ENCODE results near the gene NDUFA11.

NDUFA11 gene

DNA sequence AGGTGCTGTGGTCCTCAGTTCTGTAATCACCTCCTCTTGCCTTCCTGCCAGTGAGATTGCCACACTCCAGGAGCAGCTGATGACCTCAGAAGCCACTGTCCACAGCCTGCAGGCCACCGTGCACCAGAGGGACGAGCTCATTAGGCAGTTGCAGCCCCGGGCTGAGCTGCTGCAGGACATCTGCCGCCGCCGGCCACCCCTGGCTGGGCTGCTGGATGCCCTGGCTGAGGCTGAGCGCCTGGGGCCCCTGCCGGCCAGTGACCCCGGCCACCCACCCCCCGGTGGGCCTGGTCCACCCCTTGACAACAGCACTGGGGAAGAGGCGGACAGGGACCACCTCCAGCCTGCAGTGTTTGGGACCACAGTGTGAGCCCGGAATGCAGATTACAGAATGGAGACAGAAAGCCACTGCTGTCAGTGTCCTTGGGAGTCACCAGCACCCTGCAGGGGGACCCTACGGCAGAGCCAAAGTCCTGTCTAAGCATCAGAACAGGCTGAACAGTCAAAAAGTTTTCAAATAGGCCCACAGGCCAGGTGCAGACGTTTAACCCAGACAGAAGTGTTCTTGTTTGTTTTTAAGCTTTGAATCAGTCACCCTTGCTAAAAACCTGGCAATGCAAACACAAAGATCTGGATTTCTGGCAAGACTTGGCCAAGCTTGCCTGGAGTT lies 5.3 kb upstream of the NDUFA11 start:
- no peak for DNase-seq (ENCODE audit: low read depth in 2 of 2)

DNA sequence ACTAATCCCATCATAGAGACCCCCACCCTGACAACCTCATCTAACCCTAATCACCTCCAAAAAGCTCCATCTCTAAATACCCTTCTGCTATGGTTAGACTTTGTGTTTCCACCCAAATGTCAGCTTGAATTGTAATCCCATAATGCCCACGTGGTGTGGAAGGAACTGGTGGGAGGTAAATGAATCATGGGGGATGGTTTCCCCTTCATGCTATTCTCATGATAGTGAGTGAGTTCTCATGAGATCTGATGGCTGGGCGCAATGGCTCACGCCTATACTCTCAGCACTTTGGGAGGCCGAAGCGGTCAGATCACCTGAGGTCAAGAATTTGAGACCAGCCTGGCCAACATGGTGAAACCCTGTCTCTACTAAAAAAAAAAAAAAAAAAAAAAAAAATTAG lies 3.7 kb upstream of the NDUFA11 start:
- DNase-seq (ENCODE audit: low read depth in 2 of 2), result no peak

DNA sequence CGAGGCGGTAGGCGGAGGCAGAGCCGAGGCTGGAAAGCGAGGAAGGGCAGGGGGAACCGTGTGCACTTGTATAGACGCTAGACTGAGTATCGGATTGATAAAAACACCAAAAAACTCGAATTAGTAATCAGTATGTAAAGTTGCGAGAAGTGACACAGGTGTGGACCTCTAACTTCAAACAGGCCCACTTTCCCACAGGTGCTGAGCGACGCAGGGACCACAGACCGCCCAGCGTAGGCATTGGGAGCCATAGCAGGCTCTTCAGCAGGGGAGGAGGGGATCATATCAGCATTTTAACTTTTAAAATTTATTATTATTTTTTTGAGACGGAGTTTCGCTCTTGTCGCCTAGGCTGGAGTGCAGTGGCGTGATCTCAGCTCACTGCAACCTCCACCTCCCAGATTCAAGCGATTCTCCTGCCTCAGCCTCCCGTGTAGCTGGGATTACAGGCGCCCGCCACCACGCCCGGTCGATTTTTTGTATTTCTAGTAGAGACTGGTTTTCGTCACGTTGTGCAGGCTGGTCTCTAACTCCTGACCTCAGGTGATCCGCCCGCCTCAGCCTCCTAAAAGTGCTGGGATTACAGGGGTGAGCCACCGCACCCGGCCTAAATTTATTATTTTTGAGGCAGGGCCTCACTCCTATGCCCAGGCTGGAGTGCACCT lies 1.7 kb upstream of the NDUFA11 start:
- DNase-seq (ENCODE audit: low read depth in 2 of 2), result no peak

DNA sequence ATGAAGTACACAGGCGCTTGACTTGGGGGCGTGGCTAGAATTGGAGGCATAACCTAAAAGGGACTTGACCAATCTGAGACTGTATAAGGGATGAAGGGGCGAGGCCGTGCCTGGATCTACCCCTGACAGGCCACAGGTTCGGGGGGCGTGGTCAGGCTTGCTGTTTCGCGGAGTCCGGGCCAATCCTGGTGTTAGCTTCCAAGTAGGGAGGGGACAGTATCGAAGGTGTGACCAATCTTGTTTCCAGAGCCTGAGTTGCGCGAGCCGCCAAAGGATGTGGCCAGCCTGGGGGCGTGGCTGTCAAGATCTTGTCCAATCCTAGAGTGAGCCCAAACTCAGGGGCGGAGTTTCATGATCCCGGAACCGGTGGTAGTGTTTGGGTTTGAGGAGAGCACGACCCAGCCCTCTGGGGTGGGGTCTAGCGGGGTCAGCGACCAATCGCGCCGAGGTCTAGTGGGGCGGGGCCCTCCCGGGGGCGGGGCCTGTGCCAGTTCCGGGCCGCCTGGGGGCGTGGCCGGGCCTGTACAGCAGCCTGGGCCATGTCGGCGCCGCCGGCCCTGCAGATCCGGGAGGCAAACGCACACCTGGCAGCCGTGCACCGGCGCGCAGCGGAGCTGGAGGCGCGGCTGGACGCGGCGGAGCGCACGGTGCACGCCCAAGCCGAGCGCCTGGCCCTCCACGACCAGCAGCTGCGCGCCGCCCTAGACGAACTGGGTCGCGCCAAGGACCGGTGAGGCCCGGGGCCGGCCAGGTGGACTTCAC lies 943 bp upstream of the NDUFA11 start, which contains the start of gene VMAC:
VMAC (plus strand) TSS at position 521 of the 762 bp plus-strand sequence; CDS start at position 540, 19 bp downstream.
- peak; percentile 99 for DNase-seq (ENCODE audit: low read depth in 2 of 2)

DNA sequence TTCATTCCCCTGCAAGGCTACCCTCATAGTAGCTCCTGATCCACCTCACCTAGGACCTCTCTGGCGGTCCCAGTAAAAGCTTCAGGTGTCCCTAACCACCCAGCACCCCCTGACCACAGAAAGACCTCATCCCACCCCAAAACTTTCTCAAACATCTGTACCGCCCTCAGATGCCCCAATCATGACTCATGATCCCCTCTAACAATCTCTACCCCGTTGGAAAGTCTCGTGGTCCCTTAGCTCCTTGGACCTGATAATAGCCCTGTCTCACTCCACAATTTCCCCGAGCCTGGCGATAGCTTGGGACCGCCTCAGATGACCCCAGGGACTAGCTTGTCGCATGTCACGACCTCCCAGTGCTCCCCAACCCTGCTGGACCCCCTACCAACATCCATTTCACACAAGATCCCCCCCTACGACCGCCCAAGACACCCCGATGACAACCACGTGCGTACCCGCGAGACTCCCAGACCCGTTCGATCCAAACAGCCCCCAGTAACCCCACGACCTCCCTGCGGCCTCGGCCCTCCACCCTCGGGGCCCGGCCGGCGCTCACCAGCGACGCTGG lies 450 bp downstream of the NDUFA11 start:
- DNase-seq (ENCODE audit: low read depth in 2 of 2), result no peak

DNA sequence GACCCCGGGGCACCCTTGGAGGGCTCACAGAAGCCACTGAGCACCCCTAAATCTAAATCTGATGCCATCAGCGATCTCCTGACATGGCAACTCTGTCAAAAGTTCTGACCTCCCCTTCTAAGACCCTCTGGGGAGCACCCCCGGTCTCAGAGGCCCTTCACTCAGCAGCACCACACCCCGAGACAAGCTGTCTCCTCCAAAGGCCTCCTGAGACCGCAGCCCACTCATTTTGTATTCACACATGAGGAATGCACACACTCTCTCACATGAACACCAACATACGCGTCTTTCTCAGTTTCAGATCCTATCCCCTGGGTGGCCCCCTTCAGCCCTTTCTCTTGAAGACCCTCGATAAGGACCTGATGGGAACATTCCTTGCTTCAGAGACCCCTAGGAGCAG lies 2.6 kb downstream of the NDUFA11 start:
- no peak for DNase-seq (ENCODE audit: low read depth in 2 of 2)

DNA sequence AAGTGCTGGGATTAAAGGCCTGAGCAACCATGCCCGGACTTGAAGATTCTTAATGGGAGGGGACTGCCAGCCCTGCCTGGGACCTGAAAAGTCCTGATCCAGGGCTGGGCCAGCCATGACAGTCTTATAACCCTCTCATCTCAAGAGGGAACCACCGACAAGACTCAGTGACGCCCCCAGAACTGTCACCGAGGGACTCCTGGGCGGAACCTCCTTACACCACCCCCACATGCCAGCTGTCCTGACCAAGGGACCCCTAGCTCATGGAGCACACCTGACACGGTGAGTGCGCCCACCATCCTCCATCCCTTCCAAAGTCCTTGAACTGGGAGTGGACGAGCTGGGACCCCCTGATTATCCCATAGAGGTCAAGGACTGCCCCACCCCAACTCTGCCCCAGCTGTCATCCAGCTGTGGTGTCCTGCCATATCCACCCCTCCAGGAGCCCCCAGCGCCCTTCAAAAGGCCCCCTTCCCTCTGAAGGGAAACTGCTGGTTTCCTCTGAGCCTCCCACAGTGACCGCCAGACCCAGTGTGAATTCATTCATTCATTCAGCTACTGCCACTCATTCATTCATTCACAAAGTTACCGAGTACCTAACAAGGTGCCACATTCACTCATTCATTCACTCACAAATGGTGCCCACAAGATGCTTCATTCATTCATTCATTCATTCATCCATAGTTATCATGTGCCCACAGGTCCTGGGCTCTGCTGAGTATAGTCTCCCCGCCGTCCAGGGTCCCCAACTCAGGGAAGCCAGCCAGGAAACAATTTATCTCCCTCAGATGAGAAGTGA lies 3.7 kb downstream of the NDUFA11 start:
- DNase-seq (ENCODE audit: low read depth in 2 of 2), result no peak

DNA sequence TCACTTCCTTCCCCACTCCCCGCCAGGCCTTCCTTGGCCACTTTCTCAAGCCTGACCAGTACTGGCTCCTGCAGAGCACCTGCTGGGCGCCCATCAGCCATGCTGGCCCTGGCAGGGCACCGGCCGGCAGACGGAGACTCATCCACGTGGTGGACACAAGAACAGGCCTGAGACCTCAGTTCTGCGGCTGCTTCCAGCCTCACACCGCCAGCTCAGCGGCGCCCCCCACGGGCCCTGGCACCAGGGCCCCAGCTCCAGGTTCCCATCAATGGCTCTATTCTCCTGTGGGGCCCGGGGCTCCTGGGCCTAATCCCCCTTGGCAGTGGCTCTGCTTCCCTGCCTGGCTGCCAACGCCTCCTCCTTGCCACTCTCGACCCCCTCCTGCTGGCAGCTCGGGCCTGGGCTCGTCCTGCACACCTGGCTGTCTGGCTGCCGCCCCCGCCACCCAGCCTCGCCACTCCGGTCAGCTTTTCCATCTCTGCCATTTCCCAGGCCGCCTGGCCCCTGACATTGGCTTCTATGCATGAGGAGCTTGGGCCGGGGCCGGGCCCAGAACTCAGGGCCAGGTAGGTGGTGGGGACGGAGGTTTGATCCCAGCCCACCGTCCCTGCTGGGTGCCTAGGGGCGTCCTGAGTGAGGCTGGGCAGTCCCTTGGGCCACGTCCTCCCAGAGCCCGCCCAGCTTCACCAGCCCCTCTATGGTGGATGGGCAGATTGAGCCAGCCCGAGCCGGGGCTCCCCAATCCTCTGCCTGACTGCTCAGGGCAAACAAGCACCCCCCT lies 6.2 kb downstream of the NDUFA11 start:
- no peak for DNase-seq (ENCODE audit: low read depth in 2 of 2)

DNA sequence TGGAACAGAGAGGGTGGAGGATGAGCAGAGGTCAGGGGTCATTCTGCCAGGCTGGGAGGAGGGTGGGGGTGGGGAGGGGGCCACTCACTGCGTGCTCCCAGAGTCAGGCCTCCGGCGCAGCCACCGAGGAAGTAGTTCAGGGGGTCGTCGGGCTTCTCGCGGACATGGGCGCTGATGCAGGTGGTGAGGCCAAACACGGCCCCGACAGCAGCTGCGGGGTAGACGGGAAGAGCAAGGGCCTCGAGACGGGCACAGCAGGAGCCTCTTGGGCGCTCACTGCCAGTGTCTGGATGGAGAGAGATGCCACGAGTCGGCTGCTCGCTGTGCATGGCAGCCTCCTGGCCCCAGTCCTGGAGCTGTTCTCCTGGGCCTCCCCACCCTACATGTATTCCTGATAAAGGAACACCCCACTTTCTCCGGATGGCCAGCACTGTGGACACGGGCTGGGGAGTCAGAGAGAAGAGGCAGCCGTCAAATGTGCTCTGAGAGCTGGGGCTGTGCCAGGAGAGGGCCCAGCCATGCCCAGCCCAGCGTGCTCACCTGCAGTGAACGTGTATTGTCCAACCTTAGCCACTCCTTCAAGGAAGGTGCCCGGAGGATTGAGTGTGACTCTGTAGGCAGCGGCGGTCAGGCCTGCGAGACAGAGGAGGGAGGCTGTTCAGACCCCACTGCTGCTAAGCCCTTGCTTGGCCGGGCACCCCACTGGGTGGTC lies 7.1 kb downstream of the NDUFA11 start:
- DNase-seq (ENCODE audit: low read depth in 2 of 2), result no peak

DNA sequence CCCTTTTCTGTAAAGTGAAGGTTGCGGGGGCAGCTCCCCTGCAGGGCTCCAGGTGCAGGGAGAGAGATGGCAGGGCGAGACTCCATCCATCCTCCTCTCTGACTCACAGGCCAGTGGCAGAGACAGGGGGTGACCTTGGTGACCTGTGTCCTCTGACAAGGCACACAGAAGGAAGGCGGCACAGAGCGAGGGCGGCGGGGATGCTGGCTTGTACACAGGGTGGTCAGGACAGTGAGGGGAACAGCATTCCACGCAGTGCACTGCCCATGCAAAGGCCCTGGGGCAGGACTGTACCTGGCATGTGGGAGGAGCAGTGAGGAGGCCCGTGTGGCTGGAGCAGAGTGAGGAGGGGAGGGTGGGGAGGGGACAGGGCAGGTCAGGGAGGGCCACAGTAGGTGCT lies 7.7 kb downstream of the NDUFA11 start:
- DNase-seq (ENCODE audit: low read depth in 2 of 2), result no peak

DNA sequence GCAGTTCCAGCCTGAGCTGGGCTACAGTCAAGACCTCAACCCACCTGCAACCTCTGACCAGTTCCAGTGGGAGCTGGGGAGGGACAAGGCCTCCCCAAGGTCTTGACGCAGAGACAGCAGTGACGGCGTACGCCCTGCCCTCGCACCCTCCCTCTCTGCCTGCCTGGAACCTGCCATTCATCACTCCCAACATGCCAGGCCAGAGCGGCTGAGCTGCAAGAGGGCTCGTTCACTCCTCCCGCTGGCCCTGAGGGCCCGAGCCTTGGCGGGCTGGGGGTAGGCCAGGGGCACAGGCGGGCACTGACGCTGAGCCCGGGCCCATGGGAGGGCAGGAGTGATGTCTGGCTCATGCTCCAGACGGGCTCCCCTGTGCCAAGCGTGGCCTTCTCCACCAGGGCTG lies 8.2 kb downstream of the NDUFA11 start:
- no peak for DNase-seq (ENCODE audit: low read depth in 2 of 2)

DNA sequence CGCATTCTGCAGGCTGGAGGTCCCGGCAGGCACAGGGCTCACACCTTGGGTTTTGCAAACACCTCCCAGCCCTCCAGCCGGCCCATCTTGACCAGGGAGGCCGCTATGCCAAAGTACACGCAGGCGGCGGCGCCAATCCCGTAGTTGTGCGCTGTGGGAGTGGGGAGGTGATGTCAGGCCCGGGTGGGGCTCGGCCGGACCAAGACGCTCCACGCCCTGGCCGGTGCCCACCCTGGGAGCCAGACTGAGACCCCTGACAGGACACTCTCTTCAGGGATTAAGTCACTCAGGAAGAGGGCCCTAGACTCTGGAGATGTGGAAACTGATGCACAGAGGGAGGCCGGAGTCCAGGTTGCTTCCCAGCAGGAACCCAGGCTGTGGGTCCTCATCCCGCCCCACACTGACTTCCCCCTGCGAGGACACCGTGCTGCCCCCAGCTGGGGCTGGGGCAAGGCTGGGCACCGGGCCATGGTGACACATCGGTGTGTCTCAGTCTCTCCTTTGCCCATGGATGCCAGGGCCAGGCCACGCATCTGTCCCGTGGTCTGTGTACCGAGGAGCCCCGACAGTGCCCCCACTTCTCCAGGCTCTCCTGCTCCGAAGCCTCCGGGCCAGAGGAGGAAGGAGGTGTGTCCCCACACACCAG lies 8.8 kb downstream of the NDUFA11 start:
- DNase-seq (ENCODE audit: low read depth in 2 of 2), result no peak

DNA sequence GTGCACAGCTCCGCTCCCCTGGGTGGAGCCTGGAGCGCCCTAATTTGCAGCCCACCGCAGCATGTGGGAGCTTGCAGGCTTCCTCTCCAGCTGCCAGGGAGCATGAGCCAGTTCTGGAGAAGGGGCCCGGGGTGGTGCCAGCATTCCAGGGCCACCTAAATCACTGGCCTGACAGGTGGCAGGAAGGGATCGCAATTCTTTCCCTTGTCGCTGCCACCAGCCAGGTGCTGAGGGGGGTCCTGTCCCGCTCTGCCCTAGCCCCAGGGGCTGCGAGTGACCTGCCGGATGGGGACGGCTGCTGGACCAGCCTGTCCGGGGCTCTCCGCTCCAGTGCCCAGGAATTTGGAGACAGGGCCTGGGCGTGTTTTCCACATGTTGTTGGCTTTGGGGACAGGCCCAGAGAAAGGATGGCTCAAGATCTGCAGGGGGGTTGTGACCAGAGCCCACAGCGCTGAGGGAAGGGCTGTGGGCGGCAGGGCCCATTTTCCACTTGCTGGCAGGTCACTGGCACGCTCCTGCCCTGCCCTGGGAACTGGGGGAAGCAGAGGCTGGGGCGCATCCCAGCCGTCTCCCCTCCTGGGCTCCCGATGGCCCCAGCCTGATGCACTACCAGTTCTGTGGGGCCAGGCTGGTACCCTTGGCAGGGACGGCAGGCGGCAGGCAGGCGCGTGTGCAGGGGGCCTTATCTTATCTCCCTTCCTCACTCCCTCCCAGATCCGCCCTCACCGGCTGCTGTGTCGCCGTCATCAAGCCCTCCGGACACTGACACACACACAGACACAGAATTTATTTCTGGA lies 9.5 kb downstream of the NDUFA11 start:
- DNase-seq (ENCODE audit: low read depth in 2 of 2), result no peak

DNA sequence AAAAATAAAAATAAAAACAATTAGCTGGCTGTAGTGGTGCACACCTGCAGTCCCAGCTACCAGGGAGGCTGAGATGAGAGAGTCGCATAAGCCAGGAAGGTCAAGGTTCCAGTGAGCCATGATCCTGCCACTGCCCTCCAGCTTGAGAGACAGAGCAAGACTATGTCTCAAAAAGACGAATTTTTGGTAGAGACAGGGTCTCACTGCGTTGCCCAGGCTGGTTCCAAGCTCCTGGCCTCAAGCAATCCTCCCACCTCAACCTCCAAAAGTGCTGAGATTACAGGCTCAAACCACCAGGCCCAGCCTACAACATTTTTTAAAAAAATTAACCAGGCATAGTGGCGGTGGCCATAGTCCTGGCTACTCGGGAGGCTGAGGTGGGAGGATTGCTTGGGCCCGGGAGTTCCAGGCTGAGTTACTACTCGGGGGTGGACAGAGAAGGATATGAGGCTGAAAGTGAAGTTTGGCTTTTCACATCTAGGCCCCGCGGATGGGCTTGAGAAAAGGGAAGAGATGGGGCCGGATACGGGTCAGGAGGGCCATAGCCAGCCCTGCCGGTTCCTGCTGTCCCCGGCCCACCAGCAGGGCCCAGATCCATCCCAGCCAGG lies 10.2 kb downstream of the NDUFA11 start:
- no peak for DNase-seq (ENCODE audit: low read depth in 2 of 2)

DNA sequence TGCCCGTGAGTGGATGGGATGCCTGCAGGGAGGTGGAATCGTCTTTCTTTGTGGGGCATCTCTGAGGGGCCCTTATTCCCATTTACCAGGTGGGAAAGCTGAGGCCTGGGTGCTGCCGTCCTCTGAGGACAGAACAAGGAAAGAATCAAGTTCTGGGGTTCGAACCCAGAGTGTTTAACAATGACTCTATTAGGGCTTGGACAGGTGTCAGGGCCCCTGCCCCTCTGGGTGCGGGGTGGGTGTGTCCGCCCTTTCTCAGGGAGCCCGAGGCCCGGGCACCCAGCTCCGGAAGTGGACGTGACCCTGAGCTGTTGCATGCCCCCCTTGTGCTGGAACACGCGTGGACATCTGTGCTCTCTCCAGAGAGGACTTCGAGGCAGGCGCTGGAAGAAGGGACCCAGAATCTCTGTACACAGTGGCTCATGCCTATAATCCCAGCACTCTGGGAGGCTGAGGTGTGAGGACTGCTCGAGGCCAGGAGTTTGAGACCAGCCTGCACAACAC lies 10.8 kb downstream of the NDUFA11 start:
- DNase-seq (ENCODE audit: low read depth in 2 of 2), result no peak

DNA sequence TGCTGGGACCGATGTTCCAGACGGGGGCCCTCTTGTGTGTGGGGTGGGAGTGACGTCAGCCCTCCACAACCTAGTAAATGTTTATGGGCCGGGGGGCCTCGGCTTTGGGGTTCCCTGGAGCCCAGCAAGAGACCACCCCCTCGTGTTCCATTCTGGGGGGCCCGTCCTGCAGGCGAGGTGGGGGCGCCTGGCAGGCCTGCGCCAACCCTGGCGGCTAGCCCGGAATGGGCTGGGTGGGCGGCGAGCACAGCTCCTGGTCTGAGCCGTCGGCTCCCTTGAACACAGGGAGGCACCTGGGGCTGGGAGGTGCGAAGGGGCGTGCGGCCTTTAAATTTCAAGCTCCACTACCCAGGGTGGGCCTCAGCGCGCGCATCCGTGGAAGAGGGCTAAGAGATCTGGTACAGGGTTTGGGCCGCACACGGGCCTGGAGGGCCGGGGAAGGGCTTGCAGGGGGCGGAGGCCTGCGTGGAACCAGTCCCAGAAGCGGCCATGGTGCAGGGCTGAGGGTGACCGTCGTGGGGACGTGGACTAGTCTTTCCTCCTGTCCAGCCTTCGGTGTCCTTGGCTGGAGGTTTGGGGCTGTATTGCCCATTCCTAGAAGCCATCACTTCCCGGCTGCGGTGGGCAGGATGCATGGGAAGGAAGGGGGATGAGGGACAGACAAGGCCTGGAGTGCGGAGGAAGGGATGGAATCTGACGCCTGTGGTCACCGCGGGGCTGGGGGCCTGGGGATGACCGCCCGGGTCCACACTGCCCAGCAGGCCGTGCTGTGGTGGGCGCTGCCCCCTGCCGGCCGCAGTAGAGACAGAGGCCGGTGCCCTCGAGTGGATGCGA lies 11.4 kb downstream of the NDUFA11 start:
- no peak for DNase-seq (ENCODE audit: low read depth in 2 of 2)

DNA sequence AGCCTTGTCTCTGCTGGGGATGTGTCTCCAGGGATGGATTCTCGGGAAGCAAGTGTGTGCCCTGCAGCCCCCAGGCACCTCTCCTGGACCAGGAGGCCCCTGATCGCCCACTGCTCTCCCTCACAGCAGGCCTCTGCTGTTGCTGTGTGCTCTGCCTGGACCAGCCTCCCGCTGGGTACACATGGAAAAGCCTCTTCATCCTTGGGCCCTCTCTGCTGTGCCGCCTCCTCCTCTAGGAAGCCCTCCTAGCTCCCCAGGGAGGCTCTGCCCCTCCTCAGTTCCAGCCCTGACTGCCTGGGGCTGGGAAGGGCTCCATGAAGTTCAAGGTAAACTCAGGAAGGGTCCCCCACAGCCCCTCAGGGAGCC lies 12.0 kb downstream of the NDUFA11 start:
- no peak for DNase-seq (ENCODE audit: low read depth in 2 of 2)

All from stimulated activated CD8-positive, alpha-beta memory T cell treated with anti-CD3 and anti-CD28 coated beads, Interleukin-2, amount 100 ng/mL, for 48 hours (primary cell).